ENCODE data around the gene ERICH6B. TPM values are rescaled to one million over a fixed set of nuclear protein-coding genes. Genes with fewer than 3 reads are reported as not detected.

ERICH6B gene
- total and polyA plus RNA-seq, 12 donors, result not detected

DNA sequence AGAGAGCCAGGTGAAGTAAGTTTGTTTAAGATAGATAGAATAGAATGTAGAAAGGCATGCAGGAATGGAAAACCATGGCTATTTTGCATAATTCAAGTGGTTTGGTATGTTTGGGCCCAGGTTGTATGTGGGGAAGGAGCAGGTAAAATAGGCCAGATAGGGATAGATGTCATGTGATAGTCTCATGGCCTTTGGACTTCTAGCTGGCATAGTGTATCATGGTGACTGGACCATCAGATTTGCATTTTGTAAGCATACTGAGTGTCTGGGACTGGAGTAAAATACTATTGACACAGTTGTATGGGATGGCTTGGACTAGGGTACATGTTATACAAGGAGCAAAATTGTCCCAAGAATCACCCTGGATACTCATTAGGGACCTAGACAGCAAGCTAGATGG lies 111.9 kb downstream of the ERICH6B start:
- intact Hi-C loops (cut with DNase I), result no loop called here
- DNase-seq (no peak), ATAC-seq (no peak)
- H3K4me3 ChIP-seq, result no peak overlapping the region
- H3K4me1 ChIP-seq, result peaks cover 0 to 5% (median 0%) of the 10 kb centered on the region in 9 donors
- H3K27me3 ChIP-seq, result no peaks in the 10 kb centered on the region
- H3K9me3 ChIP-seq, result no peaks in the 10 kb centered on the region
- H3K27ac ChIP-seq, result no peak overlapping the region
- H3K36me3 ChIP-seq, result peaks cover 0 to 97% (median 45%) of the 10 kb centered on the region in 9 donors
- TF ChIP-seq CTCF (IDR thresholded peaks at IDR 0.05), result no peak

- WGBS, 2 donors, result 43 to 80% methylated on average over 1 of the region's 1 CpG
- no peaks in the 10 kb centered on the region for H3K9me3 ChIP-seq
- intact Hi-C loops (cut with DNase I), result no loop called here
- no peak overlapping the region for H3K27ac ChIP-seq
- no peaks in the 10 kb centered on the region for H3K27me3 ChIP-seq
- ATAC-seq, result no peak
- no peak overlapping the region for H3K4me3 ChIP-seq
- DNase-seq, result no peak
- H3K36me3 ChIP-seq, result peaks cover 0 to 97% (median 51%) of the 10 kb centered on the region in 9 donors
- H3K4me1 ChIP-seq, result peaks cover 0 to 5% (median 0%) of the 10 kb centered on the region in 9 donors
- TF ChIP-seq CTCF (IDR thresholded peaks at IDR 0.05), result no peak
Measured at GRCh38 chr13:45501175-45501526, 114.4 kb downstream of the ERICH6B start.

- no peak for TF ChIP-seq CTCF (IDR thresholded peaks at IDR 0.05)
- H3K4me3 ChIP-seq, result no peak overlapping the region
- peaks cover 0 to 97% (median 53%) of the 10 kb centered on the region in 9 donors for H3K36me3 ChIP-seq
- H3K9me3 ChIP-seq, result no peaks in the 10 kb centered on the region
- peak in 5 of 8 donors; percentile 14 to 64 (median 30) for ATAC-seq
- H3K27me3 ChIP-seq, result no peaks in the 10 kb centered on the region
- peaks cover 0 to 5% (median 0%) of the 10 kb centered on the region in 9 donors for H3K4me1 ChIP-seq
- no peak for DNase-seq
- H3K27ac ChIP-seq, result no peak overlapping the region
- WGBS, 2 donors, result 59 to 60% methylated on average over 4 of the region's 4 CpGs
- intact Hi-C loops (cut with DNase I), result no loop called here
Measured at GRCh38 chr13:45500492-45501174, 114.9 kb downstream of the ERICH6B start.

DNA sequence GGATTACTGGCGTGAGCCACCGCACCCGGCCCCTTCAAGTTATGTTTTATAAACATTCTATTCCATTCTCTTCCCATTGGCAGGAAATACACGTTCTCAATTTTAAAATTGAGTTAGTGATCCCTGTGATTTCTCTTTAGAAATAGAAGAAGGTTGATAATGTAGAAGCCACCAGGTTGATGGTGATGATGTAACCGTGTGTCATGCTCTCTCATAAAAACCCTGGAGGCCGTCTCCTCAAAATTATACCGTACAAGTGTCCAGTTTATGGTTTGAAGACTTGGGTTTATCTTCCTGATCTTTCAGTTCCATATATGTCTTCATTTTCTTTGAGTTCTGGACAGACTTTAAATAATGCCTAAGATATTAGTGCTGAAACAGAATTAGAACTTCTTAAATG lies 118.6 kb downstream of the ERICH6B start:
- peaks cover 0 to 97% (median 51%) of the 10 kb centered on the region in 9 donors for H3K36me3 ChIP-seq
- ATAC-seq (no peak), DNase-seq (no peak)
- intact Hi-C loops (cut with DNase I), result no loop called here
- no peak overlapping the region for H3K4me3 ChIP-seq
- TF ChIP-seq CTCF (IDR thresholded peaks at IDR 0.05), result no peak
- no peak overlapping the region for H3K27ac ChIP-seq
- peaks cover 0 to 5% (median 0%) of the 10 kb centered on the region in 9 donors for H3K4me1 ChIP-seq
- WGBS, 2 donors, result 84 to 89% methylated on average over 7 of the region's 7 CpGs
- H3K9me3 ChIP-seq, result no peaks in the 10 kb centered on the region
- no peaks in the 10 kb centered on the region for H3K27me3 ChIP-seq

All from heart right ventricle (tissue), 16 donors.